CD8-positive, alpha-beta memory T cell (primary cell): Measurements from ENCODE around the gene SCN3B. TPM values are rescaled to one million over a fixed set of nuclear protein-coding genes. Genes with fewer than 3 reads are reported as not detected.

Source experiments
- CTCF ChIA-PET: fragments of 350-600 bp; sonication (Branson Sonifier 250); formaldehyde crosslinking; loops from one replicate; lab custom pipeline; 2021; ENCODE audit warnings: antibody characterized with exemption; lab: Charles Lee
- POLR2A ChIA-PET: fragments of 350-600 bp; sonication (Branson Sonifier 250); formaldehyde crosslinking; loops from one replicate; lab custom pipeline; 2021; ENCODE audit warnings: antibody characterized with exemption; lab: Charles Lee
- DNase-seq, 5 donors: peaks; one replicate each; pipeline versions ENCODE4 v3.0.0 to v3.0.0-alpha.2; 2020 to 2022; ENCODE audit warnings: mixed read lengths in 1 of 5
- H3K27ac ChIP-seq: one replicate; pipeline ENCODE4 v1.7.0; 2013; ENCODE audit warnings: low read depth, mild to moderate bottlenecking, low read length, moderate library complexity
- H3K27me3 ChIP-seq: 2 replicates; pipeline ENCODE4 v1.7.0; 2013; ENCODE audit warnings: low read length, mild to moderate bottlenecking; ENCODE audit not compliant: insufficient read depth, poor library complexity, severe bottlenecking
- H3K36me3 ChIP-seq: 2 replicates; pipeline ENCODE4 v1.7.0; 2013; ENCODE audit warnings: mild to moderate bottlenecking, low read length, moderate library complexity; ENCODE audit not compliant: insufficient read depth
- H3K4me1 ChIP-seq: 2 replicates; pipeline ENCODE4 v1.7.0; 2013; ENCODE audit warnings: mild to moderate bottlenecking, low read length, moderate library complexity; ENCODE audit not compliant: insufficient read depth
- H3K4me3 ChIP-seq: 2 replicates; pipeline ENCODE4 v1.7.0; 2013; ENCODE audit warnings: mild to moderate bottlenecking, low read length
- H3K9me3 ChIP-seq: 2 replicates; pipeline ENCODE4 v1.7.0; 2013; ENCODE audit warnings: mild to moderate bottlenecking, low read length
- H3K27ac Mint-ChIP-seq, 8 donors: one replicate each; pipeline ENCODE4 v1.8.0; 2020 to 2021; ENCODE audit warnings: mixed read lengths in 8 of 8, mild to moderate bottlenecking in 6 of 8, inconsistent platforms in 3 of 8, moderate library complexity in 3 of 8
- H3K27me3 Mint-ChIP-seq, 2 donors: one replicate each; pipeline ENCODE4 v1.8.0; 2020 to 2021; ENCODE audit warnings: mixed read lengths in 2 of 2, mild to moderate bottlenecking in 1 of 2, moderate library complexity in 1 of 2
- H3K36me3 Mint-ChIP-seq, 3 donors: one replicate each; pipeline ENCODE4 v1.8.0; 2020 to 2021; ENCODE audit warnings: mixed read lengths in 3 of 3, inconsistent platforms in 1 of 3, mild to moderate bottlenecking in 1 of 3
- H3K4me1 Mint-ChIP-seq, 3 donors: one replicate each; pipeline ENCODE4 v1.8.0; 2020 to 2021; ENCODE audit warnings: mixed read lengths in 3 of 3, inconsistent platforms in 1 of 3, mild to moderate bottlenecking in 1 of 3
- H3K4me3 Mint-ChIP-seq, 7 donors: one replicate each; pipeline ENCODE4 v1.8.0; 2020 to 2021; ENCODE audit warnings: mixed read lengths in 7 of 7, mild to moderate bottlenecking in 6 of 7, moderate library complexity in 4 of 7, inconsistent platforms in 2 of 7
- H3K9me3 Mint-ChIP-seq, 5 donors: one replicate each; pipeline ENCODE4 v1.8.0; 2020 to 2022; ENCODE audit warnings: mixed read lengths in 5 of 5, mild to moderate bottlenecking in 3 of 5, moderate library complexity in 2 of 5, inconsistent platforms in 1 of 5
- polyA plus RNA-seq: library from polyadenylated mRNA; unstranded; fragments of 300-500 nt; fragmentation: Illumina TruSeq; gene quantifications from one replicate; pipeline ENCODE4 v1.2.3, GENCODE V29; 2021
- total RNA-seq, 2 experiments: library from RNA; stranded (reverse); gene quantifications; one replicate each; pipeline ENCODE4 v1.2.3, GENCODE V29; 2021

SCN3B gene
- total and polyA plus RNA-seq, 3 experiments from 2014 or later: 0.22 TPM; not detected in 2

GRCh38 chr11:123590296-123590912, 64.0 kb downstream of the SCN3B start:
- ChIA-PET CTCF (no interaction called here), POLR2A (no interaction called here)
- Histone ChIP-seq H3K4me3 (no peak overlapping the region), H3K36me3 (no peaks in the 10 kb centered on the region), H3K9me3 (no peaks in the 10 kb centered on the region), H3K4me1 (no peaks in the 10 kb centered on the region), H3K27me3 (no peaks in the 10 kb centered on the region), H3K27ac (no peak overlapping the region)
- DNase-seq: no peak
- Mint-ChIP-seq H3K27ac (no peak overlapping the region), H3K36me3 (peaks cover 0 to 39% (median 14%) of the 10 kb centered on the region in 3 donors), H3K9me3 (no peaks in the 10 kb centered on the region), H3K4me1 (no peaks in the 10 kb centered on the region), H3K4me3 (no peak overlapping the region), H3K27me3 (peaks cover 0 to 1% of the 10 kb centered on the region in 2 donors)

GRCh38 chr11:123588864-123589262, 65.6 kb downstream of the SCN3B start:
- CTCF ChIA-PET: interaction anchor here (1.3 kb wide), 1 partner anchor 12 kb away, joined by 6 read pairs; no protein-coding TSS in a partner anchor

DNA sequence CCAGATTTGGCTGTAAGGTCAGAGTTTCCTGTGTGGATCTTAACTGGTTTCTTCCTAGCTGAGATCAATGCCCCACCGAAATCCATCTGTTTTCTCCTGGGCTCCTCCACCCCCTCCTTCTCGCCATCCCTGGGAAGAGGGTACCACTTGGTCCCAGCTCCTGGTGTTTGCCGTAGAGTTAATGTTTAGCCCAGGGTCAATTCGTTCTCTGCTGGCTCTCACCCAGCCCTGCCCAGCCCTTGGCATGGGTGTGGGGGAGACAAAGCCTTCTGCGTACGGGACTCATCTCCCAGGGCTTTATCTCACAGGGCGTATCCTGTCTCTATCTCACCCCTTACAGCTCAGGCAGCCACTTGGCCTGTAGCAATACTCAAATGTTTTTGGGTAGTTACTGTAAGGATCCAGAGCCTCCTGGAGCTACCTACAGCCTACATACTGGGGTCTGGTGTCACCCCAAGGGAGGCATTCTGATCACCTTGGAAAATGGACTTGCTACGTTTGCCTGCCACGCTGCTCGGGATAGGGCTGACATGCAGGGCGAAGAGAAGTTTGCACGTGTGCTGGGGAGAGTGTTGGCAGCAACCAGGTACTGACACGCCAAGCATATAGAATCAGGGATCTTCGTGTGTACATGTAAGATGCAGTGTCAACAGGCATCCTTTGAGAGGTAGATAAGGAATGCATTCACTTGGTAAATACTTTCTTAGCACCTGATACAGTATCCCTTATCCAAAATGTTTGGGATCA, 66.1 kb downstream of the SCN3B start:
- no peaks in the 10 kb centered on the region for H3K9me3 ChIP-seq
- H3K4me3 ChIP-seq: no peak overlapping the region
- POLR2A ChIA-PET: no interaction called here
- DNase-seq: no peak
- H3K27ac Mint-ChIP-seq: no peak overlapping the region
- H3K9me3 Mint-ChIP-seq: no peaks in the 10 kb centered on the region
- no peaks in the 10 kb centered on the region for H3K27me3 ChIP-seq
- no peaks in the 10 kb centered on the region for H3K4me1 ChIP-seq
- peaks cover 0 to 26% (median 6%) of the 10 kb centered on the region in 3 donors for H3K36me3 Mint-ChIP-seq
- H3K27ac ChIP-seq: no peak overlapping the region
- CTCF ChIA-PET: interaction anchor here (1.3 kb wide), 1 partner anchor 12 kb away, joined by 6 read pairs; no protein-coding TSS in a partner anchor
- H3K36me3 ChIP-seq: no peaks in the 10 kb centered on the region
- H3K27me3 Mint-ChIP-seq: peaks cover 0 to 1% of the 10 kb centered on the region in 2 donors
- no peak overlapping the region for H3K4me3 Mint-ChIP-seq
- H3K4me1 Mint-ChIP-seq: no peaks in the 10 kb centered on the region

More at GRCh38 chr11:123588864-123589262, 65.6 kb downstream of the SCN3B start:
- Histone ChIP-seq H3K27ac (no peak overlapping the region), H3K4me1 (no peaks in the 10 kb centered on the region), H3K4me3 (no peak overlapping the region), H3K27me3 (no peaks in the 10 kb centered on the region), H3K9me3 (no peaks in the 10 kb centered on the region), H3K36me3 (no peaks in the 10 kb centered on the region)
- Mint-ChIP-seq H3K9me3 (no peaks in the 10 kb centered on the region), H3K27me3 (peaks cover 0 to 1% of the 10 kb centered on the region in 2 donors), H3K4me3 (no peak overlapping the region), H3K36me3 (peaks cover 0 to 30% (median 6%) of the 10 kb centered on the region in 3 donors), H3K27ac (no peak overlapping the region), H3K4me1 (no peaks in the 10 kb centered on the region)
- DNase-seq: no peak
- POLR2A ChIA-PET: no interaction called here

DNA sequence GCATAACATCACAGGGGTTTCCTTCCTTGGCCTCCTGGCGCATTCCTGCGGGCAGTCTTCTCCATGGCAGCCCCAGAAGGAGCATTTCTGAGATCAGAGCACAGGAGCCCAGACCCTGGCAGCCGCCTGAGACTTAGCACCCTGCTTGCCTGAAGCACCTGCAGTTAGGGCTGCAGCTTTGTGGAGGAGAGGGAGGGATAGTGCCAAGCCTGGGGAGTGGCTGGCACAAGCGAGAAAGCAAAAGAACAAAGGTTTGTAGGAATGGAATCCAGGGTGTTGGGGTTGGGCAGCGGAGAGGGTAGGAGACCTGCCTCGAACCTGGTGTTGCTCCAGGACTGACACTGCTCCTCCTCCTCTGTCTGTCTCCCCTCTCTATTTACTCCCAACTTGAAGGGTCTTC, 66.9 kb downstream of the SCN3B start:
- ChIA-PET CTCF (interaction anchor here (3.1 kb wide), 1 partner anchor 11 kb away, joined by 12 read pairs; no protein-coding TSS in a partner anchor), POLR2A (no interaction called here)
- Histone ChIP-seq H3K4me3 (no peak overlapping the region), H3K36me3 (no peaks in the 10 kb centered on the region), H3K27ac (no peak overlapping the region), H3K9me3 (no peaks in the 10 kb centered on the region), H3K27me3 (no peaks in the 10 kb centered on the region), H3K4me1 (no peaks in the 10 kb centered on the region)
- no peak for DNase-seq
- no peaks in the 10 kb centered on the region for H3K4me1 Mint-ChIP-seq
- no peaks in the 10 kb centered on the region for H3K9me3 Mint-ChIP-seq
- H3K27ac Mint-ChIP-seq: peak overlapping the region in 1 of 8 donors; percentile 68
- H3K27me3 Mint-ChIP-seq: peaks cover 0 to 1% of the 10 kb centered on the region in 2 donors
- no peak overlapping the region for H3K4me3 Mint-ChIP-seq
- H3K36me3 Mint-ChIP-seq: peaks cover 0 to 26% (median 8%) of the 10 kb centered on the region in 3 donors

DNA sequence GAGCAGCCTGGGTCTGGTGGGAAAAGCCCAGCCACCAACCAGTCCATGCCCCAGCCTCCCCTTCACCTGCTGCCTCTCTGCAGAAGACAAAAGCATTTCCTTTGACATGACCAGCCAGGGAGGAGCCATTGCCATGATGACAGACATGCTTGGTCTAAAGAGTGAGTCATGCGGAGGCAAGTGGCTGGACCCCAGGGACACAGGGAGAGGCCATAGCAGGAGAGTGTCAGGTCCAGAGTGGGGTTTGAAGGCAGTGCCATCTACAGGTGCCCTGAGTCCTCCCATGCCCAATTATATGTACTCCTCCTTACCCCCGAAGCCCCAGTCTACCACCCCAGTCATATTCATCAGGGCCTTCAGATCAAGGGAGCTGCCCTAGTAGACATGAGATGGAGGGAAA, 67.4 kb downstream of the SCN3B start:
- no peaks in the 10 kb centered on the region for H3K36me3 ChIP-seq
- H3K4me3 ChIP-seq: no peak overlapping the region
- Mint-ChIP-seq H3K36me3 (peaks cover 0 to 22% (median 5%) of the 10 kb centered on the region in 3 donors), H3K27ac (no peak overlapping the region), H3K27me3 (peaks cover 0 to 1% of the 10 kb centered on the region in 2 donors), H3K9me3 (no peaks in the 10 kb centered on the region), H3K4me3 (no peak overlapping the region), H3K4me1 (no peaks in the 10 kb centered on the region)
- ChIA-PET CTCF (interaction anchor here (3.1 kb wide), 1 partner anchor 10 kb away, joined by 12 read pairs; no protein-coding TSS in a partner anchor), POLR2A (no interaction called here)
- no peak for DNase-seq
- H3K27me3 ChIP-seq: no peaks in the 10 kb centered on the region
- H3K4me1 ChIP-seq: no peaks in the 10 kb centered on the region
- no peaks in the 10 kb centered on the region for H3K9me3 ChIP-seq
- no peak overlapping the region for H3K27ac ChIP-seq

GRCh38 chr11:123586568-123586967, 67.9 kb downstream of the SCN3B start:
- Mint-ChIP-seq H3K27ac (no peak overlapping the region), H3K9me3 (no peaks in the 10 kb centered on the region), H3K27me3 (peaks cover 0 to 1% of the 10 kb centered on the region in 2 donors), H3K36me3 (peaks cover 0 to 20% (median 5%) of the 10 kb centered on the region in 3 donors), H3K4me3 (no peak overlapping the region), H3K4me1 (no peaks in the 10 kb centered on the region)
- Histone ChIP-seq H3K27ac (no peak overlapping the region), H3K4me1 (no peaks in the 10 kb centered on the region), H3K27me3 (no peaks in the 10 kb centered on the region), H3K4me3 (no peak overlapping the region), H3K36me3 (no peaks in the 10 kb centered on the region), H3K9me3 (no peaks in the 10 kb centered on the region)
- DNase-seq: no peak
- ChIA-PET POLR2A (no interaction called here), CTCF (interaction anchor here (3.1 kb wide), 1 partner anchor 10 kb away, joined by 12 read pairs; no protein-coding TSS in a partner anchor)

DNA sequence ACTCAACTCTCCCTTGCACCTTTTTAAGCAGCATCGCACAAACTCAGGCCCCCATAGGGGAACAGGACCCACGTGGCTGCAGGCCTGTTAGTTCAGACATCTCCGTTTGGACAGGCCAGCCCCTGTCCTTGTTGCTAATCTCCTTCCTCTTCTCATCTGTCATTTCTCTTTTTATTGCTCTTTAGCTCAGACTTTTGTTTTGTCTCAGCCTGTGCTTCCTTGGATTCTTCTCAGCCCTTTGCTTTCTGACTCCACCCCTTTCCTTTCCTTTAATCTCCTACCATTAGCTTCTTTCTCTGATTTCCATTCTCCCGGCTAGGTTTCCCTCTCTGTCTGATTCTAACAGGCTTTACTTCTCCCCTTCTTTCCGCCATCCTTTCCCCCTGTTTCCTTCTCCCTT, 68.7 kb downstream of the SCN3B start:
- Histone ChIP-seq H3K4me1 (no peaks in the 10 kb centered on the region), H3K9me3 (no peaks in the 10 kb centered on the region), H3K36me3 (no peaks in the 10 kb centered on the region), H3K4me3 (no peak overlapping the region), H3K27me3 (no peaks in the 10 kb centered on the region), H3K27ac (no peak overlapping the region)
- ChIA-PET POLR2A (no interaction called here), CTCF (interaction anchor here (3.1 kb wide), 1 partner anchor 9 kb away, joined by 12 read pairs; no protein-coding TSS in a partner anchor)
- Mint-ChIP-seq H3K27me3 (peaks cover 0 to 1% of the 10 kb centered on the region in 2 donors), H3K4me1 (peaks cover 4 to 6% (median 5%) of the 10 kb centered on the region in 3 donors), H3K4me3 (no peak overlapping the region), H3K27ac (no peak overlapping the region), H3K36me3 (peaks cover 0 to 14% (median 5%) of the 10 kb centered on the region in 3 donors), H3K9me3 (no peaks in the 10 kb centered on the region)
- DNase-seq: no peak

- Mint-ChIP-seq H3K4me3 (no peak overlapping the region), H3K4me1 (peaks cover 8 to 10% (median 10%) of the 10 kb centered on the region in 3 donors), H3K36me3 (peaks cover 0 to 14% (median 5%) of the 10 kb centered on the region in 3 donors), H3K27me3 (peaks cover 0 to 1% of the 10 kb centered on the region in 2 donors), H3K9me3 (no peaks in the 10 kb centered on the region), H3K27ac (no peak overlapping the region)
- CTCF ChIA-PET: interaction anchor here (3.1 kb wide), 1 partner anchor 9 kb away, joined by 12 read pairs; no protein-coding TSS in a partner anchor
- no peaks in the 10 kb centered on the region for H3K4me1 ChIP-seq
- no peaks in the 10 kb centered on the region for H3K36me3 ChIP-seq
- no peak for DNase-seq
- no peaks in the 10 kb centered on the region for H3K9me3 ChIP-seq
- POLR2A ChIA-PET: no interaction called here
- no peak overlapping the region for H3K4me3 ChIP-seq
- no peak overlapping the region for H3K27ac ChIP-seq
- H3K27me3 ChIP-seq: no peaks in the 10 kb centered on the region
These were observed 69.2 kb downstream of the SCN3B start for GRCh38 chr11:123585206-123585605.
